Upper lobe of left lung (tissue), 4 donors: Measurements from ENCODE around the gene SIN3A.

ENCODE experiments used
- EP300 ChIP-seq, 4 donors: sonication (generic); formaldehyde crosslinking; IDR thresholded peaks; one replicate each; pipeline ENCODE4 v1.5.1; 2017; ENCODE audit warnings: antibody characterized with exemption in 4 of 4, control low read depth in 2 of 4
- POLR2A ChIP-seq, 4 donors: fragments of 450-650 bp; IDR thresholded peaks; one replicate each; pipeline ENCODE4 v1.5.1; 2016 to 2017; ENCODE audit warnings: antibody characterized with exemption in 4 of 4, mild to moderate bottlenecking in 2 of 4
- POLR2AphosphoS5 ChIP-seq, 2 donors: sonication (generic); formaldehyde crosslinking; IDR thresholded peaks; one replicate each; pipeline ENCODE4 v1.5.1; 2017; ENCODE audit warnings: antibody characterized with exemption in 2 of 2
- TF ChIP-seq, protein P1 (sequence below), 6 experiments: fragments of 450-650 bp in 4 of 6; fragments of 200-600 bp in 2 of 6; sonication (generic) in 2 of 6; IDR thresholded peaks; one replicate each; pipeline ENCODE4 v1.5.1; 2016 to 2019; ENCODE audit warnings: antibody characterized with exemption in 6 of 6

GRCh38 chr15:75369897-75370581 is 81.5 kb downstream of the SIN3A start:
- TF ChIP-seq POLR2A (IDR thresholded peaks at IDR 0.05): no peak
- TF ChIP-seq, protein P1, sequence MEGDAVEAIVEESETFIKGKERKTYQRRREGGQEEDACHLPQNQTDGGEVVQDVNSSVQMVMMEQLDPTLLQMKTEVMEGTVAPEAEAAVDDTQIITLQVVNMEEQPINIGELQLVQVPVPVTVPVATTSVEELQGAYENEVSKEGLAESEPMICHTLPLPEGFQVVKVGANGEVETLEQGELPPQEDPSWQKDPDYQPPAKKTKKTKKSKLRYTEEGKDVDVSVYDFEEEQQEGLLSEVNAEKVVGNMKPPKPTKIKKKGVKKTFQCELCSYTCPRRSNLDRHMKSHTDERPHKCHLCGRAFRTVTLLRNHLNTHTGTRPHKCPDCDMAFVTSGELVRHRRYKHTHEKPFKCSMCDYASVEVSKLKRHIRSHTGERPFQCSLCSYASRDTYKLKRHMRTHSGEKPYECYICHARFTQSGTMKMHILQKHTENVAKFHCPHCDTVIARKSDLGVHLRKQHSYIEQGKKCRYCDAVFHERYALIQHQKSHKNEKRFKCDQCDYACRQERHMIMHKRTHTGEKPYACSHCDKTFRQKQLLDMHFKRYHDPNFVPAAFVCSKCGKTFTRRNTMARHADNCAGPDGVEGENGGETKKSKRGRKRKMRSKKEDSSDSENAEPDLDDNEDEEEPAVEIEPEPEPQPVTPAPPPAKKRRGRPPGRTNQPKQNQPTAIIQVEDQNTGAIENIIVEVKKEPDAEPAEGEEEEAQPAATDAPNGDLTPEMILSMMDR (IDR thresholded peaks at IDR 0.05): no peak
- no peak for TF ChIP-seq POLR2AphosphoS5 (IDR thresholded peaks at IDR 0.05)
- TF ChIP-seq EP300 (IDR thresholded peaks at IDR 0.05): no peak
